Spleen (tissue), 11 donors: ENCODE measurements around the gene CPXM2. TPM values are rescaled to one million over a fixed set of nuclear protein-coding genes. Genes with fewer than 3 reads are reported as not detected.

Source experiments
- DNase-seq: peaks from one replicate; pipeline ENCODE4 v3.0.0-alpha.2; 2020
- H3K27ac ChIP-seq, 8 donors: fragments of 200-600 bp; sonication (generic) in 7 of 8; 1 replicate in 4 of 8; 2 replicates in 4 of 8; pipeline versions ENCODE4 v1.5.0 to v1.8.0; 2016 to 2021; ENCODE audit warnings: inconsistent platforms in 4 of 8, mild to moderate bottlenecking in 4 of 8, moderate library complexity in 1 of 8
- H3K27me3 ChIP-seq, 7 donors: fragments of 200-600 bp; sonication (generic) in 6 of 7; replicated peaks in 1 of 7; 1 replicate in 4 of 7; 2 replicates in 3 of 7; pipeline versions ENCODE4 v1.5.0 to v1.8.0; 2016 to 2021; ENCODE audit warnings: inconsistent platforms in 3 of 7, mild to moderate bottlenecking in 1 of 7
- H3K36me3 ChIP-seq, 6 donors: fragments of 200-600 bp; sonication (generic) in 5 of 6; 1 replicate in 4 of 6; 2 replicates in 2 of 6; pipeline versions ENCODE4 v1.5.0 to v1.8.0; 2016 to 2021; ENCODE audit warnings: inconsistent platforms in 2 of 6
- H3K4me1 ChIP-seq, 6 donors: fragments of 200-600 bp; sonication (generic) in 5 of 6; 1 replicate in 3 of 6; 2 replicates in 3 of 6; pipeline versions ENCODE4 v1.5.0 to v1.8.0; 2016 to 2021; ENCODE audit warnings: inconsistent platforms in 3 of 6
- H3K4me3 ChIP-seq, 8 donors: fragments of 200-600 bp; sonication (generic) in 7 of 8; 1 replicate in 4 of 8; 2 replicates in 4 of 8; pipeline versions ENCODE4 v1.5.0 to v1.8.0; 2016 to 2021; ENCODE audit warnings: inconsistent platforms in 4 of 8, mild to moderate bottlenecking in 4 of 8, moderate library complexity in 2 of 8
- H3K9me3 ChIP-seq, 8 donors: fragments of 200-600 bp; sonication (generic) in 7 of 8; 1 replicate in 4 of 8; 2 replicates in 4 of 8; pipeline versions ENCODE4 v1.5.0 to v1.8.0; 2016 to 2021; ENCODE audit warnings: inconsistent platforms in 4 of 8
- POLR2A ChIP-seq, 3 donors: fragments of 450-650 bp; IDR thresholded peaks; one replicate each; pipeline ENCODE4 v1.5.1; 2017; ENCODE audit warnings: antibody characterized with exemption in 3 of 3, mild to moderate bottlenecking in 1 of 3
- POLR2AphosphoS5 ChIP-seq, 3 donors: sonication (generic); formaldehyde crosslinking; IDR thresholded peaks; one replicate each; pipeline ENCODE4 v1.5.1; 2017; ENCODE audit warnings: antibody characterized with exemption in 3 of 3
- WGBS, 5 donors: extraction: QIAGEN DNeasy Blood & Tissue Kit in 3 of 5; methylation state at CpG; one replicate each; pipeline versions ENCODE4 v1.1.5 to v1.1.7; 2013 to 2018; 5-methylcytosine and 5-hydroxymethylcytosine counted together
- intact Hi-C: fragments of 100-400 bp; cut with DNase I; formaldehyde crosslinking; loops from one replicate; pipeline ENCODE4 v1.15.0; 2023; ENCODE audit warnings: low total_unique reads
- polyA plus RNA-seq, 3 donors: library from polyadenylated mRNA; stranded (reverse); fragments of 200-250 nt; gene quantifications; one replicate each; pipeline ENCODE4 v1.2.1, GENCODE V29; 2013
- total RNA-seq, 7 donors: library from RNA; depleted of rRNA in 3 of 7; stranded (reverse); fragments of >200 nt in 3 of 7; fragmentation: NEBNext Ultra II Directional in 4 of 7; extraction: Animal tissue kit (Norgen Biotek cat#: 25700) in 4 of 7; gene quantifications; one replicate each; pipeline versions ENCODE4 v1.1.0 to v1.2.1, GENCODE V29; 2016 to 2021
- TF ChIP-seq, protein P1 (sequence below), 11 experiments: fragments of 200-600 bp in 7 of 11; fragments of 450-650 bp in 4 of 11; sonication (generic) in 4 of 11; IDR thresholded peaks in 8 of 11; conservative IDR thresholded peaks in 3 of 11; 1 replicate in 7 of 11; 2 replicates in 4 of 11; pipeline versions ENCODE4 v1.4.0 to v1.8.0; 2016 to 2021; ENCODE audit warnings: antibody characterized with exemption in 11 of 11, inconsistent platforms in 4 of 11, mild to moderate bottlenecking in 1 of 11
- donor health status: healthy with polysubstance abuse.
- donor health status: DM: no; HTN: no; CAD: no; lungs with moderate emphysema.
- donor health status: DM: no; HTN: no; CAD: no.
- donor health status: Bipolar disorder and iron deficiency.
- donor health status: healthy.
- donor health status: DM: no; HTN: no; CAD: no.
- donor health status: DM: yes; HTN: yes; CAD: no.

CPXM2 gene
- total and polyA plus RNA-seq, 10 donors: 3.7 to 38.2 (median 21.7) TPM

DNA sequence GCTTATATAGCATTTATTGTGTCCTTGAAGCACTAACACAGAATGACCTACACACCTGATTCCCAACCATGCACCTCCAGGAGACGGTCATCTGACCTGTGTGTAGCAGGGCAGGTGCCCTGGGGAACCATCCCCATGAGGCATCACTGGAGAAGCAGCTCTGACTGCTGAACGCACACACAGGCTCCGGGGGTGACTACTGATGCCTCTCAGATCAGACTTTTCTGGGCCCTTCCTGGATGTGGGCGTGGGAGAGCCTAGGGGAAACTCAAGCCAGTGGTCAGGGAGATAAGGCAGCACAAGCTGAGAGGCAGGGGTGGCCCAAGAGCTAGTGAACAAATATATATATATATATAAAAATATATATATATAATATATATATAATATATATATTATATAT lies 37.6 kb downstream of the CPXM2 start:
- H3K4me1 ChIP-seq: no peaks in the 10 kb centered on the region
- intact Hi-C loops: no loop called here
- H3K36me3 ChIP-seq: no peaks in the 10 kb centered on the region
- H3K27ac ChIP-seq: no peak overlapping the region
- no peak for TF ChIP-seq POLR2A (IDR thresholded peaks at IDR 0.05)
- no peak for TF ChIP-seq POLR2AphosphoS5 (IDR thresholded peaks at IDR 0.05)
- TF ChIP-seq, protein P1, sequence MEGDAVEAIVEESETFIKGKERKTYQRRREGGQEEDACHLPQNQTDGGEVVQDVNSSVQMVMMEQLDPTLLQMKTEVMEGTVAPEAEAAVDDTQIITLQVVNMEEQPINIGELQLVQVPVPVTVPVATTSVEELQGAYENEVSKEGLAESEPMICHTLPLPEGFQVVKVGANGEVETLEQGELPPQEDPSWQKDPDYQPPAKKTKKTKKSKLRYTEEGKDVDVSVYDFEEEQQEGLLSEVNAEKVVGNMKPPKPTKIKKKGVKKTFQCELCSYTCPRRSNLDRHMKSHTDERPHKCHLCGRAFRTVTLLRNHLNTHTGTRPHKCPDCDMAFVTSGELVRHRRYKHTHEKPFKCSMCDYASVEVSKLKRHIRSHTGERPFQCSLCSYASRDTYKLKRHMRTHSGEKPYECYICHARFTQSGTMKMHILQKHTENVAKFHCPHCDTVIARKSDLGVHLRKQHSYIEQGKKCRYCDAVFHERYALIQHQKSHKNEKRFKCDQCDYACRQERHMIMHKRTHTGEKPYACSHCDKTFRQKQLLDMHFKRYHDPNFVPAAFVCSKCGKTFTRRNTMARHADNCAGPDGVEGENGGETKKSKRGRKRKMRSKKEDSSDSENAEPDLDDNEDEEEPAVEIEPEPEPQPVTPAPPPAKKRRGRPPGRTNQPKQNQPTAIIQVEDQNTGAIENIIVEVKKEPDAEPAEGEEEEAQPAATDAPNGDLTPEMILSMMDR (IDR thresholded peaks at IDR 0.05 in 8 of 11, conservative IDR thresholded peaks at IDR 0.05 in 3 of 11): no peak
- 36 to 54% (median 44%) methylated on average over 4 of the region's 4 CpGs for WGBS, 5 donors
- H3K9me3 ChIP-seq: no peaks in the 10 kb centered on the region
- H3K4me3 ChIP-seq: no peak overlapping the region
- peaks cover 0 to 13% (median 0%) of the 10 kb centered on the region in 7 donors for H3K27me3 ChIP-seq
- DNase-seq: no peak

DNA sequence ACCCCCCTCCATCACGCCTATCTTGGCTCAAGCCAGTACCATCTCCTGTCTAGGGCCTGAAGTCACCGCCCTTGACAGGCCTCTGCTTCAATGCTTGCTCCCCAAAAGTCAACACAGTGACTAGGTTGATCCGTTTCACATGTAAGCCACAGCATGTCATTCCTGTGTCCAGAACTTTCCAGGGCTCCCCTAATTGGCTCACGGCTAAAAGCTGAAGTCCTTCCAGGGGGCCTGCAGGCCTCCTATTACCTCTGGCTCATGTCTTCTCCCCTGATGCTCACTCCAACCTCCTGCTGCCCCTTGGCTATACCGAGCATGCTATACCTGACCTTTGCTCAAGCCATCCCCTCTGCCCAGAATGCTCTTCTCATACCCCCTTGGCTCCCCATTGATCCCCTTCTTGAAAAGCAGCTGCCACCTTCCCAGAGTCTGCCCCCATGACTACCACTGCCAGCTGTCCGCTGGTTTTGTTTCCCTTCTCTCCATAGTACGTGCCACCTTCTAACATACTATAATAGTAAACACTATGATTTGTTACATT lies 39.1 kb downstream of the CPXM2 start:
- no peak for DNase-seq
- Histone ChIP-seq H3K9me3 (no peaks in the 10 kb centered on the region), H3K27me3 (peaks cover 0 to 13% (median 0%) of the 10 kb centered on the region in 7 donors), H3K36me3 (no peaks in the 10 kb centered on the region), H3K27ac (no peak overlapping the region), H3K4me3 (no peak overlapping the region), H3K4me1 (no peaks in the 10 kb centered on the region)
- 85 to 93% (median 89%) methylated on average over 7 of the region's 7 CpGs for WGBS, 5 donors
- TF ChIP-seq, protein P1 (IDR thresholded peaks at IDR 0.05 in 8 of 11, conservative IDR thresholded peaks at IDR 0.05 in 3 of 11): no peak
- TF ChIP-seq POLR2A (IDR thresholded peaks at IDR 0.05) (no peak), POLR2AphosphoS5 (IDR thresholded peaks at IDR 0.05) (no peak)
- intact Hi-C loops: no loop called here

DNA sequence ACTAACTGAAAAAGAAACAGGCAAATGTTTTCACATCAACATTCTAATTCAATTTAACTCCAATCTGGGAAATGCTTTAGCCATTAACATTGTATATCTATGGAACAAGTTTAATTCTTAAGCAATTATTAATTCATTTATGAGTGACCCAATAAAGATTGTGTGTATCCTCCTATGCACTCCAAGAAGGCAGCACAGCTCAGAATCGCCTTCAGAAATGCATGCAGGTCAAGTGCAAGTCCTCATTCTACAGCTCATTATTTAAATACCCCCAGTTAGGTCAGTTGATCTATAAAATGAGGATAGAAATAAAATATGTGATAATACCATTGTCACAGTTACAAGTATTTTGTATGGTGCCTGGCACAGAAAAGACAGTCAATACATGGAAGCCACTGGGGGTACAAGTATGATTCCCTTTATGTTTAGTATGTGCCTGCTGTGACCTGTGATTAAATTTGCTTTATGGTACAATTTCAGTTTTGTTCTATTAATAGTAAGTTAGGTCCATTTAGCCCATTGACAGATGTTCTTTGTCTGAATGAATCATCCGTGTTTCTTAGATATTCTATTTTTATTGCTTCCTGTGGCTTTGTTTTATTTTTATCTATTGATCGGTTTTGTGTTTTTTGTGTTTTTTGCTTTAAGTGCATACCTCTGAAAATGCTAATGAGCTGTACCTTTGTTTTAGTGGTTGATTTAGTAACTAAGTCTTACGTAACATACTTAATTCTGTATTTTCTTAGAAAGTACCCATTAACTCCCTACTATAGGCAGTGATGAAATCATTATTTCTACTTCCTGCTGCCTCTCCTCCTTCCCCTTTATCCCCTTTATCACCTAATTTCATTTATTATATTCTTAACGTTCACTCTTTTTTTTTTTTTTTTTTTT lies 42.8 kb downstream of the CPXM2 start:
- 27 to 37% (median 31%) methylated on average over 5 of the region's 5 CpGs for WGBS, 5 donors
- Histone ChIP-seq H3K9me3 (peaks cover 0 to 19% (median 6%) of the 10 kb centered on the region in 8 donors), H3K36me3 (no peaks in the 10 kb centered on the region), H3K27ac (no peak overlapping the region), H3K27me3 (peaks cover 0 to 19% (median 0%) of the 10 kb centered on the region in 7 donors), H3K4me1 (no peaks in the 10 kb centered on the region), H3K4me3 (no peak overlapping the region)
- TF ChIP-seq POLR2A (IDR thresholded peaks at IDR 0.05) (no peak), POLR2AphosphoS5 (IDR thresholded peaks at IDR 0.05) (no peak)
- TF ChIP-seq, protein P1 (IDR thresholded peaks at IDR 0.05 in 8 of 11, conservative IDR thresholded peaks at IDR 0.05 in 3 of 11): no peak
- no peak for DNase-seq
- intact Hi-C loops: no loop called here
